Measurements from ENCODE around the gene KRT37. TPM values are rescaled to one million over a fixed set of nuclear protein-coding genes. Genes with fewer than 3 reads are reported as not detected.
"Not testable (repeated sequence)": the region's sequence is repeated elsewhere in the genome, so short reads cannot be mapped to it uniquely, and the experiment has no call there.

The KRT37 gene
- total and polyA plus RNA-seq, 5 experiments from 2014 or later: not detected

- H3K27me3 Mint-ChIP-seq, H3K4me3 Mint-ChIP-seq, DNase-seq, POLR2A ChIA-PET, ATAC-seq, H3K36me3 Mint-ChIP-seq: not testable (repeated sequence)
- Mint-ChIP-seq H3K4me1 (peaks cover 10 to 21% (median 16%) of the 10 kb centered on the region in 4 donors), H3K9me3 (peaks cover 5 to 11% (median 7%) of the 10 kb centered on the region in 9 donors), H3K27ac (peak within 1 kb of the TSS in 1 of 10 donors; percentile 70)
Measured at GRCh38 chr17:41381943-41382342, 42.4 kb downstream of the KRT37 start, which contains the start of gene KRT34. KRT34 (minus strand) TSS chr17:41382306; CDS start chr17:41382246, 60 bp downstream.

- Mint-ChIP-seq H3K4me1 (peaks cover 11 to 24% (median 19%) of the 10 kb centered on the region in 4 donors), H3K27ac (peak overlapping the region in 2 of 10 donors; percentile 46 to 77)
- DNase-seq, ATAC-seq, H3K36me3 Mint-ChIP-seq, H3K27me3 Mint-ChIP-seq, H3K4me3 Mint-ChIP-seq, H3K9me3 Mint-ChIP-seq, POLR2A ChIA-PET: not testable (repeated sequence)
Measured at GRCh38 chr17:41380091-41380490, 44.3 kb downstream of the KRT37 start.

- DNase-seq (no peak), ATAC-seq (no peak)
- Mint-ChIP-seq H3K27me3 (peaks cover 0 to 7% (median 0%) of the 10 kb centered on the region in 5 donors), H3K4me3 (no peak overlapping the region), H3K4me1 (peaks cover 11 to 24% (median 20%) of the 10 kb centered on the region in 4 donors), H3K9me3 (peaks cover 0 to 22% (median 3%) of the 10 kb centered on the region in 9 donors), H3K27ac (peak overlapping the region in 2 of 10 donors; percentile 2 to 27), H3K36me3 (peaks cover 0 to 7% (median 5%) of the 10 kb centered on the region in 3 donors)
- POLR2A ChIA-PET: no interaction called here
Measured at GRCh38 chr17:41377546-41377945, 46.8 kb downstream of the KRT37 start.

Other genes starting within 250 kb of the KRT37 start
- not detected for gene KRTAP4-2, start 246.4 kb downstream of the KRT37 start, total RNA-seq
- not detected for gene KRTAP4-2, start 246.4 kb downstream of the KRT37 start, polyA plus RNA-seq
- not detected for gene KRTAP4-1, start 239.7 kb downstream of the KRT37 start, total RNA-seq
- gene KRTAP4-1, start 239.7 kb downstream of the KRT37 start, polyA plus RNA-seq: not detected
- not detected for gene KRTAP9-1, start 234.7 kb downstream of the KRT37 start, total RNA-seq
- not detected for gene KRTAP9-1, start 234.7 kb downstream of the KRT37 start, polyA plus RNA-seq
- not detected for gene KRTAP9-2, start 197.9 kb downstream of the KRT37 start, total RNA-seq
- gene KRTAP9-2, start 197.9 kb downstream of the KRT37 start, polyA plus RNA-seq: not detected
- gene KRTAP9-3, start 192.1 kb downstream of the KRT37 start, total RNA-seq: not detected
- not detected for gene KRTAP9-3, start 192.1 kb downstream of the KRT37 start, polyA plus RNA-seq
- not detected for gene KRTAP9-8, start 186.6 kb downstream of the KRT37 start, total RNA-seq
- not detected for gene KRTAP9-8, start 186.6 kb downstream of the KRT37 start, polyA plus RNA-seq
- gene KRTAP9-4, start 174.9 kb downstream of the KRT37 start, total RNA-seq: not detected
- not detected for gene KRTAP9-4, start 174.9 kb downstream of the KRT37 start, polyA plus RNA-seq
- not detected for gene KRTAP9-9, start 169.2 kb downstream of the KRT37 start, total RNA-seq
- gene KRTAP9-9, start 169.2 kb downstream of the KRT37 start, polyA plus RNA-seq: not detected
- gene KRTAP9-6, start 159.2 kb downstream of the KRT37 start, total RNA-seq: not detected
- gene KRTAP9-6, start 159.2 kb downstream of the KRT37 start, polyA plus RNA-seq: not detected
- not detected for gene KRTAP9-7, start 148.9 kb downstream of the KRT37 start, total RNA-seq
- gene KRTAP9-7, start 148.9 kb downstream of the KRT37 start, polyA plus RNA-seq: not detected
- not detected for gene KRTAP29-1, start 121.7 kb downstream of the KRT37 start, total RNA-seq
- gene KRTAP29-1, start 121.7 kb downstream of the KRT37 start, polyA plus RNA-seq: 1 to 10 TPM in 1 of 3 donors, not detected in 2; 1.1 TPM
- gene KRTAP16-1, start 115.3 kb downstream of the KRT37 start, total RNA-seq: under 1 TPM in 1 of 2 experiments, not detected in 1; 0.23 TPM
- gene KRTAP16-1, start 115.3 kb downstream of the KRT37 start, polyA plus RNA-seq: under 1 TPM in 1 of 3 donors, not detected in 2; 0.12 TPM
- gene KRTAP17-1, start 108.9 kb downstream of the KRT37 start, total RNA-seq: not detected
- not detected for gene KRTAP17-1, start 108.9 kb downstream of the KRT37 start, polyA plus RNA-seq
- gene KRT33A, start 73.8 kb downstream of the KRT37 start, total RNA-seq: not detected
- gene KRT33A, start 73.8 kb downstream of the KRT37 start, polyA plus RNA-seq: not detected
- gene KRT33B, start 54.8 kb downstream of the KRT37 start, total RNA-seq: not detected
- not detected for gene KRT33B, start 54.8 kb downstream of the KRT37 start, polyA plus RNA-seq
- not detected for gene KRT34, start 42.3 kb downstream of the KRT37 start, total RNA-seq
- gene KRT34, start 42.3 kb downstream of the KRT37 start, polyA plus RNA-seq: not detected
- not detected for gene KRT31, start 27.0 kb downstream of the KRT37 start, total RNA-seq
- gene KRT31, start 27.0 kb downstream of the KRT37 start, polyA plus RNA-seq: not detected
- gene KRT38, start 16.4 kb upstream of the KRT37 start, total RNA-seq: not detected
- gene KRT38, start 16.4 kb upstream of the KRT37 start, polyA plus RNA-seq: not detected
- not detected for gene KRT32, start 42.8 kb upstream of the KRT37 start, total RNA-seq
- gene KRT32, start 42.8 kb upstream of the KRT37 start, polyA plus RNA-seq: not detected
- not detected for gene KRT35, start 56.6 kb upstream of the KRT37 start, total RNA-seq
- not detected for gene KRT35, start 56.6 kb upstream of the KRT37 start, polyA plus RNA-seq
- gene KRT36, start 65.3 kb upstream of the KRT37 start, total RNA-seq: not detected
- gene KRT36, start 65.3 kb upstream of the KRT37 start, polyA plus RNA-seq: not detected
- gene KRT13, start 81.0 kb upstream of the KRT37 start, total RNA-seq: not detected
- gene KRT13, start 81.0 kb upstream of the KRT37 start, polyA plus RNA-seq: not detected
- gene KRT15, start 94.3 kb upstream of the KRT37 start, total RNA-seq: not detected
- gene KRT15, start 94.3 kb upstream of the KRT37 start, polyA plus RNA-seq: not detected
- gene KRT19, start 103.7 kb upstream of the KRT37 start, total RNA-seq: not detected
- gene KRT19, start 103.7 kb upstream of the KRT37 start, polyA plus RNA-seq: not detected
- gene KRT9, start 147.5 kb upstream of the KRT37 start, total RNA-seq: not detected
- not detected for gene KRT9, start 147.5 kb upstream of the KRT37 start, polyA plus RNA-seq
- gene KRT14, start 162.3 kb upstream of the KRT37 start, total RNA-seq: not detected
- gene KRT14, start 162.3 kb upstream of the KRT37 start, polyA plus RNA-seq: not detected
- gene KRT16, start 188.2 kb upstream of the KRT37 start, total RNA-seq: not detected
- not detected for gene KRT16, start 188.2 kb upstream of the KRT37 start, polyA plus RNA-seq
- gene KRT17, start 200.0 kb upstream of the KRT37 start, total RNA-seq: not detected
- not detected for gene KRT17, start 200.0 kb upstream of the KRT37 start, polyA plus RNA-seq

Measured in naive thymus-derived CD8-positive, alpha-beta T cell (primary cell).